Epithelial cell of prostate (primary cell): ENCODE results near the gene HTR6.

Source experiments
- DNase-seq: peaks from one replicate; pipeline ENCODE4 v3.0.0-alpha.2; 2011; ENCODE audit warnings: low read depth, low spot score
- H3K27ac ChIP-seq: fragments of 450-650 bp; 2 replicates; pipeline ENCODE4 v1.5.1; 2017; ENCODE audit warnings: mild to moderate bottlenecking

The HTR6 gene

GRCh38 chr1:19710825-19711611, 46.3 kb downstream of the HTR6 start:
- no peak overlapping the region for H3K27ac ChIP-seq
- DNase-seq: no peak

DNA sequence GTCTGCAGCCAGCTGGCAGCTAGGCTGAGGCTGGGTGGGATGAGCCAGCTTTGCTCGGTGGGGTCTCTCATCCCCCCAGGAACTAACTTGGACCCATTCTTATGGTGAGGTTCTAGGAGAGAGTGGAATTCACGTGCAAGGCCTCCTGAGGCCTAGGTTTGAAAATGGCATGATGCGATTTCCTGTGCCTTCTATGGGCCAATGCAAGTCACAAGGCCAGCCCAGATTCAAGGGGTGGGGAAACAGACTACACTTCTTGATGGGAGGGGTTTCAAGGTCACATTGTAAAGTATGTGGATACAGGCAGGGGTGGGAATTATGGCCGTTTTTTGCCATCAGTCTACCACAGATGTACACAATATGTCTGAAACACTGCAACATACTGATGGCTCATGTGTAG, 48.3 kb downstream of the HTR6 start:
- DNase-seq: no peak
- no peak overlapping the region for H3K27ac ChIP-seq

DNA sequence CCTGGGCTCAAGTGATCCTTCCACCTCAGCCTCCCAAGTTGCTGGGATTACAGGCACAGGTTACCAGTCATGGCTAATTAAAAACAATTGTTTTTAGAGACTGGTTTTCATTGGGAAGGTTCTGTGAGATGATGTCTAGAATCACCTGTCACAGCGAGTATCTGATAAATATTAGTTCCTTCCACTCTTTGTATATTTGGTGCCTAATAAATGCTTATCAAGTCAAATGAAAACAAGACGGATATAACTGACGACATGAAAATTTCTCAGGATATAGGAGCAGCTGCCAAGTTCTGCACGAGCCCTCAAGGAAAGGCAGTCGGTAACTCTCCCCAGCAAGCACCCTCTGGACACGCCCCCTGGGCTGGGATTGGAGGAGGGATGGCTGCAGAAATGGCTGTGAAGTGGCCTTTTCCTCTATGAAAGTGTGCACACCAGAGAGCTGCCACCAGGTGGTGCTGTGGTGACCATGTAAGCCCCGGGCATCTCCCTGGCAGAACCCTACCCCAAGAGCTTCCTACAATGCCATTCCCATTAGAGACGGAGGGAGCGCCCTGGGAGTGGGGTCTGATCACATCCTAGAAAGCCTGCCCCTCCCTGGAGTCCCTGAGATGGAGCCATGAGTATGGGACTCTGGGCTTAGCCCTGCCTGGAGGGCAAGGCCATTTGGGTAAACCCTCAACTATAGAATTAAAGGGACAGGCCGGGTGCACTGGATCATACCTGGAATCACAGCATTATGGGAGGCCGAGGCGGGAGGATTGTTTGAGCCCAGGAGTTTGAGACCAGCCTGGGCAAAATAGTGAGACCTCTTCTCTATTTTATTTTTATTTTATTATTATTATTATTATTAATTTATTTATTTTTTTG, 50.9 kb downstream of the HTR6 start:
- DNase-seq: peak; percentile 64
- H3K27ac ChIP-seq: no peak overlapping the region

DNA sequence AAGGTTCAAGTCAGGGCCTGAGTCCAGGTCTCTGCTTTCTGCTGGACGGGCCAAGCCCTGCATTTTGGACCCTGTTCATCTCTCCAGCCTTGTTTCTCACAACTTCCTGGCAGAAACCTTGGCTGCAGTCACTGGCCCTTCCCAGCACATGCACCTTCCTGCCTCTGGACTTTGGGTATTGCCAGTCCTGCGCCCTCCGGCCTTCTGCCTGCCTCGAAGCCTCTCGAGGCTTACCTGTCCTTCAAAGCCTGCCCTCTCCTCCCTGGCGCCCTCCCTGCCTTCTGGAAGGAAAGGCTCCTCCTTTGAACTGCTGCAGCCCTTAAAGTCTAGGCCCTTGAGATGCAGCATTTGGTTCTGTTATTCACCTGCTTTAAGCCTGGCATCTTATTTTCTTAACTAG, 52.8 kb downstream of the HTR6 start:
- H3K27ac ChIP-seq: no peak overlapping the region

GRCh38 chr1:19720174-19720573, 55.5 kb downstream of the HTR6 start:
- no peak overlapping the region for H3K27ac ChIP-seq
- DNase-seq: no peak

More for the DNA sequence above, 52.8 kb downstream of the HTR6 start:
- DNase-seq: no peak

DNA sequence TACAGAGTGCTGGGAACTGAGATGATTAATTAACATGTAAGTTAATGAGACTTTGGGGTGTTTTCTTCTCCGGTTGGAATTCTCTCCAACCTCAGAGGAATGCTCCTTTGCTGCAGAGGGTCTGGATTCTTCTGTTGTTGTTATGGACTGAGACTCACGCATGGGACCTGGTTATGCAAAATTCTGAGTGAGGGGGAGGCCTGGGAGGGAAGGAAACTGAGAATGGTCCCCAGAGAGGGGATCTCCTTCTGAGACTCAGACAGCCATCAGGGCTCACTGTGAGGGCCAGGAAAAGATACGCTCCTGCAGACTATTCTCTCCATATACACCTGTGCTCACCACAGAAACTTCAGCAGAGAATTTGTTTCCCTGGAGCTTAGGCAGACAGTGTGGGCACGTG, 56.3 kb downstream of the HTR6 start:
- DNase-seq: no peak
- H3K27ac ChIP-seq: no peak overlapping the region

DNA sequence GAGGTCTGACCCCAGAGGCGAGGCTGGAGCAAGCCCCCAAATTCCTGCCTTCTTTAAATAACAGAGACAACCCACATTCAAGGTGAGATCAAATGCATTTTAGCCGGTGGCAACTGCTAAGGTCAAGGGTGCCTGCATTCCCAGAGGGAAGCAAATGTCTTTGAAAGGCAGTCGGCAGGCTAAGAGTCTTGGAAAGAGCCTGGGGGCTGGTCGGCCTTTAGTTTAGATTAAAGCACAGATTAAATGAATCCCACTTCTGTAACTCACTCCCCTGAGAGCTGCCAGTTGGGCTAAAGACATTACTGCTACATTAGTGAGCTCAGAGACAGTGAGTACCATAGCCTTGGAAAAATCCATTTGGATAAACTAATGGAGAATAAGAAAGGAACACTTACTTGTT, 59.2 kb downstream of the HTR6 start:
- no peak for DNase-seq
- H3K27ac ChIP-seq: no peak overlapping the region

GRCh38 chr1:19725606-19726005, 60.9 kb downstream of the HTR6 start:
- H3K27ac ChIP-seq: no peak overlapping the region
- no peak for DNase-seq

- H3K27ac ChIP-seq: no peak overlapping the region
- DNase-seq: no peak
Measured at GRCh38 chr1:19728413-19729145, 63.9 kb downstream of the HTR6 start.

GRCh38 chr1:19730232-19730631, 65.6 kb downstream of the HTR6 start:
- no peak for DNase-seq
- no peak overlapping the region for H3K27ac ChIP-seq
